ENCODE measurements around the gene TNK1.
A peak's percentile ranks its signal among the peaks of the same experiment; 100 is the strongest.
"Not testable (repeated sequence)": the region's sequence is repeated elsewhere in the genome, so short reads cannot be mapped to it uniquely, and the experiment has no call there.

The TNK1 gene

GRCh38 chr17:7357381-7357780 is 23.5 kb upstream of the TNK1 start:
- Histone ChIP-seq H3K4me1 (ENCODE audit: control insufficient read depth, insufficient read depth, low read length) (no peaks in the 10 kb centered on the region), H3K9ac (ENCODE audit: low read depth, low read length) (no peak overlapping the region), H3K36me3 (ENCODE audit: control insufficient read depth, insufficient read depth, low read length) (no peaks in the 10 kb centered on the region), H3K27me3 (ENCODE audit: control insufficient read depth, insufficient read depth, low read length) (peaks cover 2% of the 10 kb centered on the region), H3K4me3 (ENCODE audit: low read depth, low read length) (no peak overlapping the region), H3K9me3 (ENCODE audit: control insufficient read depth, insufficient read depth, low read length) (no peaks in the 10 kb centered on the region)

- Histone ChIP-seq H3K36me3 (ENCODE audit: control insufficient read depth, insufficient read depth, low read length) (no peaks in the 10 kb centered on the region), H3K9me3 (ENCODE audit: control insufficient read depth, insufficient read depth, low read length) (no peaks in the 10 kb centered on the region), H3K4me3 (ENCODE audit: low read depth, low read length) (no peak overlapping the region), H3K9ac (ENCODE audit: low read depth, low read length) (no peak overlapping the region), H3K4me1 (ENCODE audit: control insufficient read depth, insufficient read depth, low read length) (no peaks in the 10 kb centered on the region), H3K27me3 (ENCODE audit: control insufficient read depth, insufficient read depth, low read length) (peaks cover 2% of the 10 kb centered on the region)
These were observed 19.0 kb upstream of the TNK1 start for GRCh38 chr17:7361906-7362305.

- Histone ChIP-seq H3K36me3 (ENCODE audit: control insufficient read depth, insufficient read depth, low read length) (no peaks in the 10 kb centered on the region), H3K9ac (ENCODE audit: low read depth, low read length) (no peak overlapping the region), H3K4me1 (ENCODE audit: control insufficient read depth, insufficient read depth, low read length) (peaks cover 2% of the 10 kb centered on the region), H3K9me3 (ENCODE audit: control insufficient read depth, insufficient read depth, low read length) (no peaks in the 10 kb centered on the region), H3K27me3 (ENCODE audit: control insufficient read depth, insufficient read depth, low read length) (no peaks in the 10 kb centered on the region), H3K4me3 (ENCODE audit: low read depth, low read length) (no peak overlapping the region)
These were observed 17.6 kb upstream of the TNK1 start for GRCh38 chr17:7363311-7363710.

GRCh38 chr17:7365963-7366362 is 14.9 kb upstream of the TNK1 start:
- not testable (repeated sequence) for H3K9me3 ChIP-seq (ENCODE audit: control insufficient read depth, insufficient read depth, low read length); H3K4me1 ChIP-seq (ENCODE audit: control insufficient read depth, insufficient read depth, low read length); H3K36me3 ChIP-seq (ENCODE audit: control insufficient read depth, insufficient read depth, low read length); H3K27me3 ChIP-seq (ENCODE audit: control insufficient read depth, insufficient read depth, low read length); H3K9ac ChIP-seq (ENCODE audit: low read depth, low read length); H3K4me3 ChIP-seq (ENCODE audit: low read depth, low read length)

- H3K9me3 ChIP-seq (ENCODE audit: control insufficient read depth, insufficient read depth, low read length), result no peaks in the 10 kb centered on the region
- no peaks in the 10 kb centered on the region for H3K27me3 ChIP-seq (ENCODE audit: control insufficient read depth, insufficient read depth, low read length)
- no peaks in the 10 kb centered on the region for H3K36me3 ChIP-seq (ENCODE audit: control insufficient read depth, insufficient read depth, low read length)
- no peak overlapping the region for H3K9ac ChIP-seq (ENCODE audit: low read depth, low read length)
- H3K4me1 ChIP-seq (ENCODE audit: control insufficient read depth, insufficient read depth, low read length), result peaks cover 4% of the 10 kb centered on the region
- H3K4me3 ChIP-seq (ENCODE audit: low read depth, low read length), result no peak overlapping the region
These were observed 13.8 kb upstream of the TNK1 start for GRCh38 chr17:7367083-7367482.

- no peaks in the 10 kb centered on the region for H3K27me3 ChIP-seq (ENCODE audit: control insufficient read depth, insufficient read depth, low read length)
- no peak overlapping the region for H3K4me3 ChIP-seq (ENCODE audit: low read depth, low read length)
- no peak overlapping the region for H3K9ac ChIP-seq (ENCODE audit: low read depth, low read length)
- H3K4me1 ChIP-seq (ENCODE audit: control insufficient read depth, insufficient read depth, low read length), result peaks cover 4% of the 10 kb centered on the region
- no peaks in the 10 kb centered on the region for H3K9me3 ChIP-seq (ENCODE audit: control insufficient read depth, insufficient read depth, low read length)
- H3K36me3 ChIP-seq (ENCODE audit: control insufficient read depth, insufficient read depth, low read length), result no peaks in the 10 kb centered on the region
These were observed 12.8 kb upstream of the TNK1 start for GRCh38 chr17:7367918-7368598.

GRCh38 chr17:7368599-7368994 is 12.3 kb upstream of the TNK1 start:
- not testable (repeated sequence) for H3K9ac ChIP-seq (ENCODE audit: low read depth, low read length); H3K4me3 ChIP-seq (ENCODE audit: low read depth, low read length); H3K36me3 ChIP-seq (ENCODE audit: control insufficient read depth, insufficient read depth, low read length); H3K27me3 ChIP-seq (ENCODE audit: control insufficient read depth, insufficient read depth, low read length); H3K4me1 ChIP-seq (ENCODE audit: control insufficient read depth, insufficient read depth, low read length); H3K9me3 ChIP-seq (ENCODE audit: control insufficient read depth, insufficient read depth, low read length)

- peaks cover 4% of the 10 kb centered on the region for H3K4me1 ChIP-seq (ENCODE audit: control insufficient read depth, insufficient read depth, low read length)
These were observed 11.1 kb upstream of the TNK1 start for GRCh38 chr17:7369825-7370224.

GRCh38 chr17:7370853-7371252 is 10.0 kb upstream of the TNK1 start:
- Histone ChIP-seq H3K9ac (ENCODE audit: low read depth, low read length) (no peak overlapping the region), H3K4me3 (ENCODE audit: low read depth, low read length) (no peak overlapping the region), H3K27me3 (ENCODE audit: control insufficient read depth, insufficient read depth, low read length) (no peaks in the 10 kb centered on the region), H3K9me3 (ENCODE audit: control insufficient read depth, insufficient read depth, low read length) (no peaks in the 10 kb centered on the region), H3K36me3 (ENCODE audit: control insufficient read depth, insufficient read depth, low read length) (no peaks in the 10 kb centered on the region), H3K4me1 (ENCODE audit: control insufficient read depth, insufficient read depth, low read length) (peaks cover 4% of the 10 kb centered on the region)

More at GRCh38 chr17:7369825-7370224, 11.1 kb upstream of the TNK1 start:
- Histone ChIP-seq H3K27me3 (ENCODE audit: control insufficient read depth, insufficient read depth, low read length) (no peaks in the 10 kb centered on the region), H3K36me3 (ENCODE audit: control insufficient read depth, insufficient read depth, low read length) (no peaks in the 10 kb centered on the region), H3K9me3 (ENCODE audit: control insufficient read depth, insufficient read depth, low read length) (no peaks in the 10 kb centered on the region), H3K4me3 (ENCODE audit: low read depth, low read length) (no peak overlapping the region), H3K9ac (ENCODE audit: low read depth, low read length) (no peak overlapping the region)

GRCh38 chr17:7374353-7374752 is 6.5 kb upstream of the TNK1 start:
- H3K4me3 ChIP-seq (ENCODE audit: low read depth, low read length), result no peak overlapping the region

GRCh38 chr17:7379134-7379533 is 1.8 kb upstream of the TNK1 start:
- H3K4me3 ChIP-seq (ENCODE audit: low read depth, low read length), result no peak overlapping the region
- H3K9ac ChIP-seq (ENCODE audit: low read depth, low read length), result no peak overlapping the region
- peaks cover 9% of the 10 kb centered on the region for H3K4me1 ChIP-seq (ENCODE audit: control insufficient read depth, insufficient read depth, low read length)

More at GRCh38 chr17:7374353-7374752, 6.5 kb upstream of the TNK1 start:
- Histone ChIP-seq H3K27me3 (ENCODE audit: control insufficient read depth, insufficient read depth, low read length) (no peaks in the 10 kb centered on the region), H3K9me3 (ENCODE audit: control insufficient read depth, insufficient read depth, low read length) (no peaks in the 10 kb centered on the region), H3K36me3 (ENCODE audit: control insufficient read depth, insufficient read depth, low read length) (no peaks in the 10 kb centered on the region), H3K9ac (ENCODE audit: low read depth, low read length) (no peak overlapping the region), H3K4me1 (ENCODE audit: control insufficient read depth, insufficient read depth, low read length) (no peaks in the 10 kb centered on the region)

GRCh38 chr17:7380321-7380720 is 568 bp upstream of the TNK1 start:
- Histone ChIP-seq H3K9me3 (ENCODE audit: control insufficient read depth, insufficient read depth, low read length) (no peaks in the 10 kb centered on the region), H3K36me3 (ENCODE audit: control insufficient read depth, insufficient read depth, low read length) (no peaks in the 10 kb centered on the region), H3K4me1 (ENCODE audit: control insufficient read depth, insufficient read depth, low read length) (peaks cover 9% of the 10 kb centered on the region), H3K4me3 (ENCODE audit: low read depth, low read length) (peak overlapping the region; percentile 50), H3K27me3 (ENCODE audit: control insufficient read depth, insufficient read depth, low read length) (peaks cover 35% of the 10 kb centered on the region), H3K9ac (ENCODE audit: low read depth, low read length) (no peak overlapping the region)

More at GRCh38 chr17:7379134-7379533, 1.8 kb upstream of the TNK1 start:
- H3K27me3 ChIP-seq (ENCODE audit: control insufficient read depth, insufficient read depth, low read length), result peaks cover 35% of the 10 kb centered on the region
- no peaks in the 10 kb centered on the region for H3K36me3 ChIP-seq (ENCODE audit: control insufficient read depth, insufficient read depth, low read length)
- H3K9me3 ChIP-seq (ENCODE audit: control insufficient read depth, insufficient read depth, low read length), result no peaks in the 10 kb centered on the region

All from iPS-15b (cell line).